HCT116 (cell line): ENCODE measurements around the gene RSPH4A. TPM values are rescaled to one million over a fixed set of nuclear protein-coding genes. Genes with fewer than 3 reads are reported as not detected.

Source experiments
- ATAC-seq: fragments of 200-7000 bp; cut with Tn5 transposase; 2 replicates; pipeline ENCODE4 v1.9.1; 2020; ENCODE audit warnings: mild to moderate bottlenecking, moderate library complexity
- BruUV-seq: library from RNA; stranded (reverse); fragments of 400-500 nt; replicated peaks from 2 replicates; lab custom pipeline; 2021; lab: Mats Ljungman, UMichigan
- CTCF ChIA-PET: fragments of 300-600 bp; sonication (Branson Sonifier 250); formaldehyde crosslinking; loops from one replicate; lab custom pipeline; 2021; ENCODE audit warnings: antibody characterized with exemption; lab: Charles Lee
- POLR2A ChIA-PET: fragments of 300-600, 350-600 bp; sonication (Branson Sonifier 250); formaldehyde crosslinking; loops from one replicate; lab custom pipeline; 2021; ENCODE audit warnings: antibody characterized with exemption; lab: Charles Lee
- RAD21 ChIA-PET, 2 experiments: fragments of 300-600 bp; sonication (Branson Sonifier 250); formaldehyde crosslinking; loops; one replicate each; lab custom pipeline; 2023; ENCODE audit warnings: low total read pairs in 2 of 2; ENCODE audit not compliant: uncharacterized antibody in 2 of 2, unreplicated experiment in 2 of 2, low non-redundant PET in 1 of 2; lab: Charles Lee
- DNase-seq: peaks from one replicate; pipeline ENCODE4 v3.0.0-alpha.2; 2010; ENCODE audit warnings: low read depth, low spot score
- H2AFZ ChIP-seq: fragments of 200-600 bp; shearing (Covaris generic), sonication (generic); 2 replicates; pipeline ENCODE4 v1.6.1; 2017; ENCODE audit warnings: low read depth, mixed run types, mixed read lengths, antibody characterized with exemption, low read length; ENCODE audit not compliant: poor library complexity, severe bottlenecking
- H3K27ac ChIP-seq: 2 replicates; pipeline ENCODE4 v1.5.1; 2012; ENCODE audit warnings: low read depth, low read length
- H3K27me3 ChIP-seq: fragments of 200-600 bp; sonication (generic); 2 replicates; pipeline ENCODE4 v1.6.1; 2016; ENCODE audit warnings: mixed run types, low read length, mixed read lengths; ENCODE audit not compliant: insufficient read depth
- H3K36me3 ChIP-seq, 2 experiments: fragments of 200-500 bp in 1 of 2; fragments of 200-600 bp in 1 of 2; sonication (Bioruptor generic) in 1 of 2; sonication (generic) in 1 of 2; 2 replicates each; pipeline versions ENCODE4 v1.5.1 to v1.6.1; 2014 to 2016; ENCODE audit warnings: low read length in 2 of 2, inconsistent platforms in 1 of 2, mixed read lengths in 1 of 2, mixed run types in 1 of 2; ENCODE audit not compliant: insufficient read depth in 2 of 2, control insufficient read depth in 1 of 2
- H3K4me1 ChIP-seq, 2 experiments: fragments of 200-600 bp in 1 of 2; sonication (generic) in 1 of 2; 2 replicates each; pipeline versions ENCODE4 v1.5.1 to v1.6.1; 2012 to 2017; ENCODE audit warnings: low read length in 2 of 2, inconsistent platforms in 1 of 2, mild to moderate bottlenecking in 1 of 2, mixed read lengths in 1 of 2, mixed run types in 1 of 2, moderate library complexity in 1 of 2; ENCODE audit not compliant: insufficient read depth in 2 of 2, control insufficient read depth in 1 of 2
- H3K4me2 ChIP-seq: fragments of 200-600 bp; sonication (generic); 2 replicates; pipeline ENCODE4 v1.6.1; 2017; ENCODE audit warnings: mixed run types, low read length, mixed read lengths
- H3K4me3 ChIP-seq, 2 experiments: fragments of 200-600 bp in 1 of 2; sonication (generic) in 1 of 2; replicated peaks in 1 of 2; 2 replicates each; pipeline ENCODE4 v1.5.1; 2011 to 2016; ENCODE audit warnings: low read length in 2 of 2, control low read depth in 1 of 2, low read depth in 1 of 2, mild to moderate bottlenecking in 1 of 2, mixed read lengths in 1 of 2, mixed run types in 1 of 2
- H3K79me2 ChIP-seq: fragments of 200-600 bp; sonication (generic); 2 replicates; pipeline ENCODE4 v1.6.1; 2017; ENCODE audit warnings: mild to moderate bottlenecking, mixed run types, low read length, moderate library complexity, mixed read lengths; ENCODE audit not compliant: insufficient read depth
- H3K9ac ChIP-seq: fragments of 200-600 bp; sonication (generic); 2 replicates; pipeline ENCODE4 v1.6.1; 2016; ENCODE audit warnings: low read length, mixed read lengths
- H3K9me2 ChIP-seq: fragments of 200-600 bp; sonication (generic), shearing (Covaris generic); 2 replicates; pipeline ENCODE4 v1.6.1; 2017; ENCODE audit warnings: mixed run types, mild to moderate bottlenecking, moderate library complexity; ENCODE audit not compliant: insufficient read depth
- H3K9me3 ChIP-seq, 2 experiments: fragments of 200-500 bp in 1 of 2; fragments of 200-600 bp in 1 of 2; sonication (Bioruptor generic) in 1 of 2; sonication (generic) in 1 of 2; 2 replicates each; pipeline ENCODE4 v1.6.1; 2014 to 2017; ENCODE audit warnings: low read length in 2 of 2, mixed read lengths in 2 of 2, inconsistent platforms in 1 of 2, low read depth in 1 of 2, mild to moderate bottlenecking in 1 of 2, mixed run types in 1 of 2, moderate library complexity in 1 of 2; ENCODE audit not compliant: control insufficient read depth in 1 of 2, insufficient read depth in 1 of 2
- H4K20me1 ChIP-seq: fragments of 200-600 bp; sonication (generic), shearing (Covaris generic); 2 replicates; pipeline ENCODE4 v1.6.1; 2017; ENCODE audit warnings: mixed run types, mild to moderate bottlenecking, moderate library complexity; ENCODE audit not compliant: insufficient read depth
- CEBPB ChIP-seq: IDR thresholded peaks from 2 replicates; pipeline ENCODE4 v1.6.1; 2012; ENCODE audit warnings: low read depth
- EGR1 ChIP-seq: IDR thresholded peaks from 2 replicates; pipeline ENCODE4 v1.6.1; 2012; ENCODE audit warnings: low read depth
- EZH2 ChIP-seq: fragments of 200-600 bp; sonication (generic); IDR thresholded peaks from 2 replicates; pipeline ENCODE4 v1.6.1; 2017; ENCODE audit warnings: antibody characterized with exemption, mixed run types
- JUND ChIP-seq: IDR thresholded peaks from 2 replicates; pipeline ENCODE4 v1.6.1; 2012
- SIN3A ChIP-seq: IDR thresholded peaks from 2 replicates; pipeline ENCODE4 v1.6.1; 2012; ENCODE audit warnings: low read depth
- SP1 ChIP-seq: IDR thresholded peaks from 2 replicates; pipeline ENCODE4 v1.6.1; 2012; ENCODE audit warnings: low read depth
- intact Hi-C: fragments of 100-400 bp; cut with micrococcal nuclease; formaldehyde crosslinking; loops from 2 replicates; pipeline ENCODE4 v1.10.0; 2022
- total RNA-seq: library from RNA; stranded (reverse); gene quantifications from one replicate; pipeline ENCODE4 v1.2.1, GENCODE V29; 2021; ENCODE audit not compliant: unreplicated experiment
- TF ChIP-seq, protein P1 (sequence below), 3 experiments: fragments of 200-600 bp in 1 of 3; sonication (generic) in 1 of 3; IDR thresholded peaks in 2 of 3; conservative IDR thresholded peaks in 1 of 3; 2 replicates each; pipeline ENCODE4 v1.5.1; 2012 to 2017; ENCODE audit warnings: low read depth in 2 of 3, low read length in 2 of 3, antibody characterized with exemption in 1 of 3, borderline replicate concordance in 1 of 3, control low read depth in 1 of 3, mild to moderate bottlenecking in 1 of 3, mixed read lengths in 1 of 3, mixed run types in 1 of 3, moderate library complexity in 1 of 3; ENCODE audit not compliant: insufficient read depth in 1 of 3
- TF ChIP-seq, protein P2 (sequence below): IDR thresholded peaks from 2 replicates; pipeline ENCODE4 v1.6.1; 2012
- TF ChIP-seq, protein P3 (sequence below): IDR thresholded peaks from 2 replicates; pipeline ENCODE4 v1.6.1; 2012; ENCODE audit warnings: low read depth
- TF ChIP-seq, protein P4 (sequence below): IDR thresholded peaks from 2 replicates; pipeline ENCODE4 v1.6.1; 2011; ENCODE audit warnings: mild to moderate bottlenecking, low read length, moderate library complexity; ENCODE audit not compliant: insufficient replicate concordance; ENCODE audit errors: extremely low read depth

Gene RSPH4A
- total RNA-seq, 1 experiment from 2014 or later, result 0.27 TPM

DNA sequence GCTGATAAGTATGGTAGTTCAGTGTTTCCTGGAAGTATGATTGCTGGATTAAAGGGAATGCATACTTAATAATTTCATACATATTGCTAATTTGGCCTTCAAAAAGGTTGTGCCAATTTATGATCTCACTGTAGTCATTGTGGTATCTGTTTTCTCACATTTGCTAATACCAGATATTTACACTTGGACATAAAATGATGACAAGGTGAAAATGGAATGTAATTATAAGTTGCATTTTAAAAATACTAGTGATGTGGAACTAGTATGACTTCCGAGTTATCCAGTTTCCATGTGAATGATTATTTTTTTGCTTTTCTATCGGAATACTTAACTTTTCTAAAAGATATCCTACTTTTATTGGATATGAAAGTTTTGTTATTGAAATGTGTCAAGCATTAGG lies 29.5 kb upstream of the RSPH4A start:
- H3K9ac ChIP-seq, result no peak overlapping the region
- ATAC-seq (no peak), DNase-seq (no peak)
- no peak for TF ChIP-seq EGR1
- TF ChIP-seq, protein P1, sequence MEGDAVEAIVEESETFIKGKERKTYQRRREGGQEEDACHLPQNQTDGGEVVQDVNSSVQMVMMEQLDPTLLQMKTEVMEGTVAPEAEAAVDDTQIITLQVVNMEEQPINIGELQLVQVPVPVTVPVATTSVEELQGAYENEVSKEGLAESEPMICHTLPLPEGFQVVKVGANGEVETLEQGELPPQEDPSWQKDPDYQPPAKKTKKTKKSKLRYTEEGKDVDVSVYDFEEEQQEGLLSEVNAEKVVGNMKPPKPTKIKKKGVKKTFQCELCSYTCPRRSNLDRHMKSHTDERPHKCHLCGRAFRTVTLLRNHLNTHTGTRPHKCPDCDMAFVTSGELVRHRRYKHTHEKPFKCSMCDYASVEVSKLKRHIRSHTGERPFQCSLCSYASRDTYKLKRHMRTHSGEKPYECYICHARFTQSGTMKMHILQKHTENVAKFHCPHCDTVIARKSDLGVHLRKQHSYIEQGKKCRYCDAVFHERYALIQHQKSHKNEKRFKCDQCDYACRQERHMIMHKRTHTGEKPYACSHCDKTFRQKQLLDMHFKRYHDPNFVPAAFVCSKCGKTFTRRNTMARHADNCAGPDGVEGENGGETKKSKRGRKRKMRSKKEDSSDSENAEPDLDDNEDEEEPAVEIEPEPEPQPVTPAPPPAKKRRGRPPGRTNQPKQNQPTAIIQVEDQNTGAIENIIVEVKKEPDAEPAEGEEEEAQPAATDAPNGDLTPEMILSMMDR (IDR thresholded peaks at IDR 0.05 in 2 of 3, conservative IDR thresholded peaks at IDR 0.05 in 1 of 3; ENCODE audit: borderline replicate concordance in 1 of 3, insufficient read depth in 1 of 3, low read depth in 2 of 3, low read length in 2 of 3), result no peak
- TF ChIP-seq CEBPB, result no peak
- TF ChIP-seq, protein P2, sequence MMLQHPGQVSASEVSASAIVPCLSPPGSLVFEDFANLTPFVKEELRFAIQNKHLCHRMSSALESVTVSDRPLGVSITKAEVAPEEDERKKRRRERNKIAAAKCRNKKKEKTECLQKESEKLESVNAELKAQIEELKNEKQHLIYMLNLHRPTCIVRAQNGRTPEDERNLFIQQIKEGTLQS, result no peak
- TF ChIP-seq SIN3A, result no peak
- no peak overlapping the region for H3K4me3 ChIP-seq
- no peaks in the 10 kb centered on the region for H4K20me1 ChIP-seq
- no peaks in the 10 kb centered on the region for H3K4me1 ChIP-seq
- no peak overlapping the region for H3K27ac ChIP-seq
- H3K36me3 ChIP-seq, result peaks cover 10 to 14% of the 10 kb centered on the region in 2 experiments
- H3K79me2 ChIP-seq, result peaks cover 4% of the 10 kb centered on the region; the same call in 1 of the 2 replicates
- ChIA-PET RAD21 (no interaction called here), CTCF (no interaction called here), POLR2A (no interaction called here)
- no peaks in the 10 kb centered on the region for H3K27me3 ChIP-seq
- intact Hi-C loops, result no loop called here
- H3K4me2 ChIP-seq, result no peak overlapping the region
- H3K9me3 ChIP-seq, result no peaks in the 10 kb centered on the region
- no peak overlapping the region for H2AFZ ChIP-seq
- BruUV-seq, result no TSS peak
- no peaks in the 10 kb centered on the region for H3K9me2 ChIP-seq

DNA sequence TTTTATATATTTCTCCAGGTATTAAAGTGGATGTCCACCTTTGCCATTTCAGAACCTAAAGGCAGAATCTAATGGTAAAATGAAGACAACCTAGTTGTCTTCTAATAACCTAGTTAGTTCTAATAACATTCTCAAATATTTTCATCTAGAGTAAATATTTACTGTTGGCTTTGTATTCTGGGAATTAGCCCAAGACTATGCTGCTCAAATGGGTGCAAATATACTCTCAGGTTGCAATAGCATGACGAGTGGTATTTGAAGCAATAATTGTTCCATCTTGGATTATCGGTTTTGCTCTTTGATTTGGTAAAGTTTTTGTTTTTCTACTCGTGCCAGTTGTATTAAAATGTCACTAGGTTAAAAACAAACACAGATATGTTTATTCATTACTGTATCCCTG lies 21.0 kb upstream of the RSPH4A start:
- ATAC-seq, result no peak
- Histone ChIP-seq H3K9ac (no peak overlapping the region), H4K20me1 (no peaks in the 10 kb centered on the region), H3K36me3 (peaks cover 6 to 9% of the 10 kb centered on the region in 2 experiments), H3K27me3 (no peaks in the 10 kb centered on the region), H3K4me3 (no peak overlapping the region), H3K9me3 (no peaks in the 10 kb centered on the region), H3K79me2 (no peaks in the 10 kb centered on the region), H3K27ac (no peak overlapping the region)
- intact Hi-C loops, result no loop called here
- CTCF ChIA-PET, result no interaction called here
- no TSS peak for BruUV-seq
- TF ChIP-seq, protein P3, sequence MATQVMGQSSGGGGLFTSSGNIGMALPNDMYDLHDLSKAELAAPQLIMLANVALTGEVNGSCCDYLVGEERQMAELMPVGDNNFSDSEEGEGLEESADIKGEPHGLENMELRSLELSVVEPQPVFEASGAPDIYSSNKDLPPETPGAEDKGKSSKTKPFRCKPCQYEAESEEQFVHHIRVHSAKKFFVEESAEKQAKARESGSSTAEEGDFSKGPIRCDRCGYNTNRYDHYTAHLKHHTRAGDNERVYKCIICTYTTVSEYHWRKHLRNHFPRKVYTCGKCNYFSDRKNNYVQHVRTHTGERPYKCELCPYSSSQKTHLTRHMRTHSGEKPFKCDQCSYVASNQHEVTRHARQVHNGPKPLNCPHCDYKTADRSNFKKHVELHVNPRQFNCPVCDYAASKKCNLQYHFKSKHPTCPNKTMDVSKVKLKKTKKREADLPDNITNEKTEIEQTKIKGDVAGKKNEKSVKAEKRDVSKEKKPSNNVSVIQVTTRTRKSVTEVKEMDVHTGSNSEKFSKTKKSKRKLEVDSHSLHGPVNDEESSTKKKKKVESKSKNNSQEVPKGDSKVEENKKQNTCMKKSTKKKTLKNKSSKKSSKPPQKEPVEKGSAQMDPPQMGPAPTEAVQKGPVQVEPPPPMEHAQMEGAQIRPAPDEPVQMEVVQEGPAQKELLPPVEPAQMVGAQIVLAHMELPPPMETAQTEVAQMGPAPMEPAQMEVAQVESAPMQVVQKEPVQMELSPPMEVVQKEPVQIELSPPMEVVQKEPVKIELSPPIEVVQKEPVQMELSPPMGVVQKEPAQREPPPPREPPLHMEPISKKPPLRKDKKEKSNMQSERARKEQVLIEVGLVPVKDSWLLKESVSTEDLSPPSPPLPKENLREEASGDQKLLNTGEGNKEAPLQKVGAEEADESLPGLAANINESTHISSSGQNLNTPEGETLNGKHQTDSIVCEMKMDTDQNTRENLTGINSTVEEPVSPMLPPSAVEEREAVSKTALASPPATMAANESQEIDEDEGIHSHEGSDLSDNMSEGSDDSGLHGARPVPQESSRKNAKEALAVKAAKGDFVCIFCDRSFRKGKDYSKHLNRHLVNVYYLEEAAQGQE, result no peak
- TF ChIP-seq, protein P4, sequence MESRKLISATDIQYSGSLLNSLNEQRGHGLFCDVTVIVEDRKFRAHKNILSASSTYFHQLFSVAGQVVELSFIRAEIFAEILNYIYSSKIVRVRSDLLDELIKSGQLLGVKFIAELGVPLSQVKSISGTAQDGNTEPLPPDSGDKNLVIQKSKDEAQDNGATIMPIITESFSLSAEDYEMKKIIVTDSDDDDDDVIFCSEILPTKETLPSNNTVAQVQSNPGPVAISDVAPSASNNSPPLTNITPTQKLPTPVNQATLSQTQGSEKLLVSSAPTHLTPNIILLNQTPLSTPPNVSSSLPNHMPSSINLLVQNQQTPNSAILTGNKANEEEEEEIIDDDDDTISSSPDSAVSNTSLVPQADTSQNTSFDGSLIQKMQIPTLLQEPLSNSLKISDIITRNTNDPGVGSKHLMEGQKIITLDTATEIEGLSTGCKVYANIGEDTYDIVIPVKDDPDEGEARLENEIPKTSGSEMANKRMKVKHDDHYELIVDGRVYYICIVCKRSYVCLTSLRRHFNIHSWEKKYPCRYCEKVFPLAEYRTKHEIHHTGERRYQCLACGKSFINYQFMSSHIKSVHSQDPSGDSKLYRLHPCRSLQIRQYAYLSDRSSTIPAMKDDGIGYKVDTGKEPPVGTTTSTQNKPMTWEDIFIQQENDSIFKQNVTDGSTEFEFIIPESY, result no peak
- no peak for TF ChIP-seq SP1
- no peak for TF ChIP-seq JUND
- TF ChIP-seq CEBPB, result no peak
- TF ChIP-seq EZH2, result no peak
- TF ChIP-seq, all 23 proteins: peak for 0
- ChIA-PET RAD21 (no interaction called here), POLR2A (no interaction called here)
- no peak for DNase-seq
- Histone ChIP-seq H2AFZ (no peak overlapping the region), H3K4me2 (no peak overlapping the region), H3K4me1 (no peaks in the 10 kb centered on the region), H3K9me2 (no peaks in the 10 kb centered on the region)
